NCI-H146 treated with DMSO at 0.1 percent for 48 hours (cell line): ENCODE measurements around the gene DLST.

Source experiments
- DNase-seq: peaks from one replicate; lab custom pipeline; 2025; ENCODE audit not compliant: unreplicated experiment; lab: John Stamatoyannopoulos, UW

Gene DLST

DNA sequence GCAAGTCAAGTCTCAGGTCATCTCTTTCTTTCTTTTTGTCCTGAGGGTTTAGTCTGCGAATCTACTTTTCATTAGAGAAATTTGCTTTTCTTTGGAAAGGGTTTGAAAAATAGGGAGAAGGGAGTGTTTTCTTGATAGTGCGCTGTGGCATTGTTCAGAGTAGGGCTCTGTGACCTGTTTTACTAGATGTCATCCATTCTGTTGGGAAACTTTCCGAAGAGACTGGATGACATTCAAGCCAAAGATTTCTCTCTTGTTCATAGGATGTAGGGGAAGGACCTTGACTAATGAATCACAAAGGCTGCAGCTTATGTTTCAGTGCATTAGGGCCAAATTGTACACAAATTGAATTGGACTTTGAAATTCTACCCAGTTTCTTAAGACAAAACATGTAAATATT lies 14.7 kb downstream of the DLST start:
- DNase-seq, result no peak

- no peak for DNase-seq
Observed at GRCh38 chr14:74897642-74898041, 15.9 kb downstream of the DLST start.

DNA sequence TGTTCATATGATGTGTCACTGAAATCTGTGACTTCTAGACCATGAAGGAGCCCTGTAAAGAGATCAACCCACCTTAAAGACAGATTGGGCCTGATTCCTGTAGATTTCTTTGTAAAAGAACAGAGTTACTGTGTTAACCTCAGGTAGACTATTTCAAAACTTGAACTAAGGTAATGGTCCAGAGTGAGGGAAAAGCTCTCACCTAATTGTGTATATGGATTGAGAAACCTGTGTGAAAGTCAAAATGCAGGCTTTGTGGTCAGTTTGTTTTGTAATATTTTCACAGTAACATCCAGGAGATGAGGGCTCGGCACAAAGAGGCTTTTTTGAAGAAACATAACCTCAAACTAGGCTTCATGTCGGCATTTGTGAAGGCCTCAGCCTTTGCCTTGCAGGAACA lies 16.4 kb downstream of the DLST start:
- DNase-seq, result no peak

DNA sequence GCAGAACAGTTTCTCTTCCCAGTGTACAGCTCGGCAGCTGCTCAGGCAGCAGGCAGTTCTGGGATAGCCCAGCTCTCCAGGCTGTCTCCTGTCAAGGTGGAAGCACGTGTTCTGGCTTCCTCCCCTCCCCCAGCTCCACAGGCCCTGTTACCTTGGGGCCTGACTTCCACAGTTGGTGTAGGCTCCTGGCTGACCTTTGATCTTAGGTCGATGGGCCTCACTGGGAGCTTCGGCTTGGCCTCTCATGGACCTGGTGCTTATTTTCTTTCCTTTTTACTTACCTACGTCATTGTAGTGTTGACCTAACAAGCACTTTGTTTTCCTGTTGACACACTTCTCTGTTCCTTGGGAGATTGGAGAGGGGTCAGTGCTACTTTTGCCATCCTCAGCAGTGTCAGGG lies 17.0 kb downstream of the DLST start:
- DNase-seq, result no peak

- no peak for DNase-seq
Observed at GRCh38 chr14:74902941-74903705, 21.4 kb downstream of the DLST start.

DNA sequence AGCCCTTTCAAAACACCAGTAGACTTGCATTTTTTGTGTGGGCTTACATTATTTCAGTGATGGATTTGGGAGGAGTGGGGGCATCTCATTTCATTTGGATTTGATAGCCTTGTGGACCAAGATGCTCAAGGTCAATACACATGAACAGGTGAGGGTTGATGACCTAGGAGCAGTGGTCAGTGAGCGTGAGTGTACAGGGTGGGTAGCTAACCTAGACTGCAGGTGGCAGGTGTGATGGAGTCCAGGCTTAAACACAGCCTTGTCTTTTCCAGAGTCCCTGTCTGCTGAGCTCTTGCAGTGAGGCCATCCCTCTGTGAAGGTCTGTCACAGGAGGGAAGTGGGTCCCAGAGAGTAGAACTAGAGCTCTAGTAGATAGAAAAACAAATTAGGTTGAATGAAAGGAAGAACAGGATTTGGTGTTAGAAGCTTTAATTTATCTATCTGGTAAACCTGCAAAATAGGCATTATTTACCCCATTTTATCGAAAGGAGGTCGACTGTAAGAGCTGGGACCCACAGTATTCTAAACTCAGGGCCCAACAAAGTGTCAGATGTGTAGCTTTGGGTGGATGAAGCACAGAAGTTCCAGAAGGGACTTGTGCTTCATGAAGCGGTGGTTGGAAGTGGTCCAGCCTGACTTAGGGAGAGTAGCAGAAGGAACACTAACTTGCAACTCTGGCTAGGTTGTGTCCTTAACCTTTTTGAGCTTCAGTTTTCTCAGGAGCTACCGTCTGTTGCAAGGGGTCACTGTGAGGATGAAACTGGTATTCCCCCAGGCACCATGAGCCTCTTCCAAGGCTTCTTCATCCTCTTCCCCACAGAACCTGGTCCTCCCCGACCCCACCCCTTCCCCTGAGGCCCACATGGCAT lies 23.2 kb downstream of the DLST start:
- DNase-seq, result no peak

DNA sequence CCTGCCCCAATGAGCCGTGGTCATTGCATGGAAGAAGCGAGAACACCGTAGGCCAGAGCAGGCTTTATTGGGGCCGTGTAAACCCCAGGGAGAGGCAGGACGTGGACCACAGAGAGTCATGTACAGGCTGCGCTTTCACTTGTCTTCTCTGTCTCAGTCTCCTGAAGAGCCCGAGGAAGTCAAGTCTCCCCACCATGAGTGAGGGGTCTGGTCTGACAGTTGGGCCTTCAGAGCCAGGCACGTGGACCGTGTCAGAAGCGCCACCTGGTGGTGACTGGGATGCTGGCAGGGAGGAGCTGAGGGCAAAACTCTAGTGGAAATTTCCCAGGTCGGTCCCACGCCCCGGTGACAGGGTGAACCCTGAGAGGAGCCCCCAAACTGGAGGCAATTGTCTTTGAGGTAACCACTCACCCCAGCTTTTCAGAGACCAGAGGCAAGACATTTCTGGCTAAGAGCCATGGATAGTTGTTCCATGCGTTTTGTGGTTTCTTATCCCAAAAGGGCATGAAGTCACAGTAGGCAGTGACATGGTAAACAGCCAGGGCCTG lies 24.0 kb downstream of the DLST start:
- DNase-seq, result peak; percentile 2

- no peak for DNase-seq
Observed at GRCh38 chr14:74906925-74907521, 25.3 kb downstream of the DLST start.

DNA sequence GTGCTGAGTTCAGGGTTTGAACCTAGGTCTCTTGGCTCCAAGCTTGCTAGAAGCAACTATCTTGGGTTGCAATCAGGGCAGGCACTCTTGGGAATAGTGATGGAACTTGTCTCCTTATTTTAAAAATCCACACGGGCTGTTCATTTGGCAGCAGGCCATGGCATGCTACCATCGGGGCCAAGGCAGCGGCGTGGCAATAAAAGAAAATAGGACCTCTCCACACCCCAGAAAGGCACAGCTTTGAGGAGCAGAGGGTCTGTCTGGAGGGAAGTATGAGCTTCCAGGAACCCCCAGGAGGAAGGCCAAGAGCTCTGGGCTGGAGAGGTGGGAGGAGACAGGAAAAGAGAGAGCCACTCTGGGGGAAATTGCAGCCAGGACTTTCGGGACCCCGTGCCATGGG lies 26.0 kb downstream of the DLST start:
- DNase-seq, result no peak

GRCh38 chr14:74908861-74909341 lies 27.2 kb downstream of the DLST start:
- DNase-seq, result no peak

GRCh38 chr14:74909501-74909900 lies 27.8 kb downstream of the DLST start:
- DNase-seq, result no peak

DNA sequence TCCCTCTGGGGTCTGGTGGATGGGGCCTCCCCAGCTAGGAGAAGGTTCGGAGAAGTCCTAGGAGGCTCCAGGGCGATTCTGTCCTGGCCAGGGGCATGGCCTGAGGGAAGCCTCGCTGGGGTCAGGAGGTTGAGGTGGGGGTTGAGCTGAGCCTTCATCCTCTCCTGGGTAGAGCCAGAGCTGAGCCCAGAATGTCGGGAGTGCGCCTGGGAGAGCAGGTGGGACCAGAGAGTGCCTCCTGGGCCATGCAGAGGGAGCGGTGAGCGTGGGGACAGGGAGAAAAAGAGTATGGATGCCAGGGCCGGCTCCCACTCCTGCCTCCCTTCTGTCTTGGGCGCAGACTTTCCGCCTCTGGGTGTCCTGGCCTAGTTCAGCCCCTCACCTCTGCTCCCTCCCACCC lies 28.2 kb downstream of the DLST start:
- no peak for DNase-seq

DNA sequence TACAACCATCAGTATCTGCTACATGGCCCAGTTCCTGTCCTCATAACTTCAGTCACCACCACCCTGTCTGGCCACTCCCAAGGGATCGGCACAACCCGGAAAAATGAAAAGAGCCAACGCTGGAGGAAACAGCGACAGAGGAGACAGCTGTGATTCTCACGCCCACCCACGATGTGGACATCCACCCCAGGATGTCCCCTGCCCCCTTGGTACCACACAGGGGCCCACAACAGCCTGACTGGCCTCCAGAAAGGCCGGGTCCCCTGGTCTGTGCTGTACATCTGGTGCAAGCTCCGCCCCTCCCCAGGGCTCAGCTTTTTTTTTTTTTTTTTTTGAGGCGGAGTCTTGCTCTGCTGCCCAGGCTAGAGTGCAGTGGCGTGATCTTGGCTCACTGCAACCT lies 28.8 kb downstream of the DLST start:
- no peak for DNase-seq

DNA sequence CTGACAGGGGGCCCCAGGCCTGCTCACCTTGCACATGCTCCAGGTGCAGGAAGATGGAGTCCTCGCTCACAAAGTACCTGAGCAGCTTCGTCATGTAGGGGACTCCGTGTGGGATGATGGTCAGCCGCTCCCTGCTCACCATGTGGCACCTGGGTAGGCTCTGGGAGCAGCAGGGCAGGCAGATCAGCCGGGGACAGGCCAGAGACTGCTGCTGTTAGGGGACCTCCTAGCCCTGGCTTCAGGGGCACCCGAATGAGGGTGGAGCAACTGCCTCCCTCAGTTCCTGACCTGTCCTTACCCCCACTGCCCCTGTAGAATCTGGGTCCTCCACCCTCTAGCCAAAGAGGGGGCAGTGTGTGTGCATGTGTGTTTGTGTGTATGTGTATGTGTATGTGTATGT lies 29.5 kb downstream of the DLST start:
- no peak for DNase-seq

GRCh38 chr14:74911704-74912103 lies 30.0 kb downstream of the DLST start:
- DNase-seq, result no peak

DNA sequence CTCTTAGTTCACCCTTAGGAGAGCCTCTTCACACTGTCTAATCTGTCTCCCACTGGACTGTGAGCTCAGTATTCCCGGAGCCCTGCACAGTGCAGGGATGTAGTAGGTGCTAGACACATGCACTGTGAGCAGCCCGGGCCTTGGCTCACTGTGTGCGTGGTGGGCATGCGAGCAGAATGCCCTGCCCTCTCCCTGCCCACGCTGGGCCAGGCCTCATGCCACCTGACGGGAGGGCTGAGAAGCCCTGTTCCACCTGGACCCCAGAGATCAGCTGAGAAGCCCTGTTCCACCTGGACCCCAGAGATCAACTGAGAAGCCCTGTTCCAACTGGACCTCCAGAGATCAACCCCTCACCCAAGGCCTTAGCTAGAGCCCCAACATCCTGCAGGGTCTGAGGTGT lies 30.4 kb downstream of the DLST start:
- DNase-seq, result no peak

DNA sequence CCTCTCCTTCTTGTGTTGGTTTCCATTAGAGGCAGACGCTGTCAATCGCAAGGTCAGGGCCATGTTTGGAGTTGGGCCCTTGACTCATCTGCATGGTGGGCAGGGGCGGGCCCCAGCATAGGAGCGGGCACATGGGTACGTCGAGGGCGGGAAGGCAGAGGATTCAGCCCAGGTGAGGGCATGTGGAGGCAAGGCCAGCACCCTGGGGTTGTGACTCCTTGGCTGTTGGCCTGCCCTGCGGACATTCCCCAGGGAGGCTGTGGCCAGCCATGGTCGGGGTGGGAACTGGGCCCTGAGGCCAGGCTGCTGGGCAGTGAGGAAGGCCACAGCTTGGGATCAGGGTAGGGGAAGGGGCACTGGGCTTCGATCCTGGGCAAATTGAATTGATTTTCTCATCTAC lies 31.1 kb downstream of the DLST start:
- no peak for DNase-seq

DNA sequence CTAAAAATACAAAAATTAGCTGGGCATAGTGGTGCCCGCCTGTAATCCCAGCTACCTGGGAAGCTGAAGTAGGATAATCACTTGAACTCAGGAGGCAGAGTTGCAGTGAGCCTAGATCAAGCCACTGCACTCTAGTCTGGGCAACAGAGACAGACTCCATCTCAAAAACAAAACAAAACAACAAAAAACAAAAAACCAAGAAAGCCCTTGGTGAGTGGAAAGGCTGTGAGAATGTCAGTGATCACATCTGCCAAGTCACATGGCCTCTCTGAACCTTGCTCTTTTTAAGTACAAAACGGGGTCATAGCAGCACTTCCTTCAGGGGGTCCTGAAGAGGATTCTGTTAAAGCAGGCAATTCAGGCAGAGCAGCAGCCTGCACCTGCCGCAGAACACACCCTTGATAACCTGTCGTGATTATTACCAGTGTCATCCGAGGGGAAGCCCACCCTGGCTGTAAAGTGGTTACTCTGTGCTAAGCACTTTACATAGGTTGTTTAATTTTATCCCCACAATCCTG lies 31.7 kb downstream of the DLST start:
- no peak for DNase-seq

GRCh38 chr14:74913986-74914573 lies 32.4 kb downstream of the DLST start:
- DNase-seq, result no peak

GRCh38 chr14:74915426-74915825 lies 33.7 kb downstream of the DLST start:
- no peak for DNase-seq

DNA sequence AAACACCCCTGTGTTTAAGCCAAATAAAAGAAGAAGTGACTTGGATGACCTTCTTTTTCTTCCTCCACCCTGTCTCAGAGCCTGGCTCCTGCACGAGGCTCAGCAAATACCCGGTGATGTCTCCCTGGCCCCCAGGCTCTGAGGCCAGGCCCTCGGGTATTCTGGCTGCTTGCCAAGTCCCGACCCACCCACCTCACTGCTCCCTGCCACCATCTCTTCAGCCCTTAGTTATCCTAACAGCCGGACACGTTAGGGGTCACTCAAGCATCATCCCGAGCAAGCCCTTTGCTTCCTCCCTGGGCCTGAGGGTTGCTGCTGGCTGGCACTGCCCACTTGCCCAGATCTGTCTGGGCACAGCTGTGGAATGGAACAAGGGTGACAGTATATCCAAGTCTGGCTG lies 34.1 kb downstream of the DLST start:
- no peak for DNase-seq
